NCI-H748 treated with DMSO at 0.1 percent for 48 hours (cell line): Measurements from ENCODE around the gene ARHGAP4.
A peak's percentile ranks its signal among the peaks of the same experiment; 100 is the strongest.

ENCODE experiments used
- DNase-seq: peaks from one replicate; lab custom pipeline; 2025; lab: John Stamatoyannopoulos, UW

Gene ARHGAP4

DNA sequence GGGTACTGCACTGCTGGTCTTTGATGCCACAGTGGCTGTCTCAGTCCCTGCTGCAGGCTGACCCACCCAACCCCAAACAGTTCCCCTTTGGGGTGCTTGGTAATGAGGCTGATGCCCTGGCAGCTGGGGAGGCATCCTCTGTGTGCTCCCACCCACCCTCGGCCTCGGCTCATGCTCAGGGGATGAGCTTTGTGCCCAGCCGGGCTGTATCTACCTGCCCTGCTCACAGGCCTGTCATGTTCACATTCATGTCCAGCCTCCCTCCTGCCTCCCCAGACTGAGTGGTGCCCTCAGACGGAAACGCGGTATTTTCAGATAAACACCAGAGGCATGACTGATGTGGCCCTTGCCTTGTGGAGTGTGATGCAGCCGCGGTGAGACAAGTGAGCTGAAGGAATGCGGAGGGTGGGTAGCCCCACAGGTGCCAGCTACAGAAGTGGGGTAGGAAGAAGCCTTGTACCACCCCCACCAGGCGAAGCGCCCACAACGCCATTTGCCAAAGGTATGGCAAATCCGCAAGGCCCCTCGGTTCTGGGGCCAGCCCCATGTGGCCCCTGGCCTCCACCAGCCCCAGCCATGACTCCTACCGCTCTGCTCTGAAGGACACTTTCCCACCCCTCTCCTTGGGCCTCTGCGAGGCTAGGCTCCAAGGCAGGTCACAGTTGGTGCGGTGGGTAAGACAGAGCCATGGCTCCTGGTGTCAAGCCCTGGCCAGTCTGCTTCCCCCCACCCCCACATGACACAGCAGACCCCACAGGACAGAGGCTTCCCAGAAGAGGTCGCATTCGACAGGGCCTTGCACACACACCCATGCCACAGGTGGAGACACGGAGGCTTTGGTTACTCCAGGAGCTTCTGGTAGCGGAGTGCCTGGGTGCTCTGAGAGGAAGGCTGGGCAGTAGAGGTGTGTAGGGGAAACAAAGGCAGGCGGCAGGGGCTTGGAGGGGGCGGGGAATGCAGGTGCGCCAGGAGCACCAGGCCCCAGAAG is 20.2 kb upstream of the ARHGAP4 start:
- DNase-seq, result no peak

DNA sequence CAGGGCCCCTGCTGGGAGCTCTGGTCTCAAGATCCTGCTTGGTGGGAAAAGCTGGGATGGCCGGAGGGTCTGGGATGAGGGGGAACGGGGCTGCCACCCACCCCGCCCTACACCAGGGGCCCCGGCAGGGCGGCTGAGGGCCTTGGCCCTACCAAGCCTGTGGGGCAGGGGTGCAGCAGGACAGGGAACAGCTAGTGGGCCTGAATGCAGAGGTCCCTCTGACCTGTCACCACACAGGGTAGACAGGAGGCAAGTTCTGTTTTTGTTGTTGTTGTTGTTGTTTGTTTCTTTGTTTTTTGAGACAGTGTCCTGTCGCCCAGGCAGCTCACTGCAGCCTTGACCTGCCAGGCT is 18.7 kb upstream of the ARHGAP4 start:
- DNase-seq, result no peak

DNA sequence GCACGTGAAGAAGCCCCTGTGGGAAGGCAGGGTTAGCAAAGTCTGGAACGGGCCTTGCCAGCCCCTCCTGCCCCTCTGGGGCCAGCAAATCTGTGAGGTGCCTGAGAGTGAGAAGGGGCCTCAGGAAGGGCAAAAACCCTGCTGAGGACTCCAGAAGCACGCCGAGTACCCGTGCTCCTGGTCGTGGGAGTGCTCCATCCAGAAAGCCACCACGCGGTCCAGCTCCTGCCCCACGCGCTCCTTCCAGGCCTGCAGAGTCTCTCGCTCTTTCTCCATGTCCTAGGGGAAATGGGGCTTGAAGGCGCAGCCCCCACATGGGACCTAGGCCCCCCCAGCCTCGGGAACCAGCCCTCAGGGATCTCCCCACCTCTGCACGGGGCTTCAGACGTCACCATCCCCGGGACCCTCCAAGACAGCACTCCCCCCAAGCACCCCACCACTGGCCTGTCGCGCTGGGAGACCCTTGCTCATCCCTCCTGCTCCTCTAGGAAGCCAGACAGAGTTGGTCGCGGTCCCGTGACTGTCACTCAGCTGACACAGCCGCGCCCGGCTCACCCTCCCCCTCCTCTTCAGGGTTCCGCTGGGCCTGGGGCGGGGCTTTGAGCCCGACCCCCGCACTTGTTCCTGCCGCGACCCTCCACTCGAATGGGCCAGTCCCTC is 18.2 kb upstream of the ARHGAP4 start, which contains the start of gene RENBP:
Gene RENBP, minus strand, starts transcription at position 504 of the 660 bp plus-strand sequence. Its CDS starts 33 bp downstream, at position 471.
- DNase-seq, result no peak

DNA sequence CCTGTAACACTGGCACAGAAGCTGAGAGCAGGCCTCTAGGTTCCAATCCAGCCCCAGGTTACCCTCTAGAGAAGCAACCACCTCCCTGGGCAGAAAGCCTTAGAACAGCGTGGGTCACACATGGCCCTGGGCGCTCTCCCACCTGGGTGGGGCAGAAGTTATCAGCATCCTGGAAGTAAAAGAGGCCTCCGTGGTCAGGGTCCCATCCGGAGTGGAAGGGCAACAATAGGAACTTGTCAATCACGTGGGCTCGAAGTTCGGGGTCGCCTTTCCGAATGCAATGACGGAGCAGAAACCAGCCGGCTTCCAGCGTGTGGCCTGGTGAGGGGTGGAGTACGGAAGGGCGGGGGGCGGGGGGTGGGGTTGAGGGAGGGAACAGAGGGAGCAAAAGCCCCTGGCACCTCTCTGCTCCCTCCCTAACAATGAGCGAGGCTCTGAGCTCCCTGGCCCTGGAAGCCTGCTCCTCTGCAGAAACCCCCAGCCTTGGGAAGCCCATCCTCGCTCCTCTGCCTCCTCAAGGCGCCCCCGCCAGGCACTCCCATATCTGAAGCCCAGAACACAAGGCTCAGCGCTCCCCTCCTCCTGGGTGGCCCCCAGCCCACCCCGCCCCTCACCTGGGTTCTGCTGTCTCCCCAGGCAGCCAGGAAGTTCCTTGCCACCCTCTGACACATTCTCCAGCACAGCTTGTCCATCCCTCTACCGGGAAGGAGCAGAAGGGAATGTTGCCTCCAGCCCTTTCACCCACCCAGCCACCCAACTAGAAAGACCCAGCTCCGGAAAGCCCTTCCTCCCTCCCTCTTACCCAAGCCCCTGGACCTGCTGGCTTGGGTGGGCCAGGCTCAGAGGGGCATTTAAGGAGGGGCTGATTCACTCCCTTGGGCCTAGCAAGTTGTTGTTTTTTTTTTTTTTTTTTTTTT is 15.5 kb upstream of the ARHGAP4 start:
- DNase-seq, result no peak

DNA sequence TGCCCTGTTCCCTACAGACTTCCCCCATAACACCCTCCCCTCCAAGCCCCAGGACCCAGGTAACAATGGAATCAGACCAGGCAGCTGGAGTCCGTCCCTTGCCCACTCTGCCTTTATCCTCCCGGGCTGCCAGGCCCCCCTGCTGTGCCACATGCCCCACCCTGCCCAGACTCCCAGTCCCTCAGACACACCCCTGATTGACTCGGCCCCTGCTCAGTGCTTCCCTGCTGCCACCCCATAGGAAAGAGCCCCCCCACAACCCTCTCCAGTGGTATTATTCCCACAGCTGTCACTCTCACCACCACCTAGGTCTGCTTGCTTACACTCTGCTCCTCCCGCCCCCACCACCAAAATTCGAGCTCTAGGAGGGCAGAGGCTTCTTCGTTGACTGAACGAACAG is 13.5 kb upstream of the ARHGAP4 start:
- DNase-seq, result no peak

DNA sequence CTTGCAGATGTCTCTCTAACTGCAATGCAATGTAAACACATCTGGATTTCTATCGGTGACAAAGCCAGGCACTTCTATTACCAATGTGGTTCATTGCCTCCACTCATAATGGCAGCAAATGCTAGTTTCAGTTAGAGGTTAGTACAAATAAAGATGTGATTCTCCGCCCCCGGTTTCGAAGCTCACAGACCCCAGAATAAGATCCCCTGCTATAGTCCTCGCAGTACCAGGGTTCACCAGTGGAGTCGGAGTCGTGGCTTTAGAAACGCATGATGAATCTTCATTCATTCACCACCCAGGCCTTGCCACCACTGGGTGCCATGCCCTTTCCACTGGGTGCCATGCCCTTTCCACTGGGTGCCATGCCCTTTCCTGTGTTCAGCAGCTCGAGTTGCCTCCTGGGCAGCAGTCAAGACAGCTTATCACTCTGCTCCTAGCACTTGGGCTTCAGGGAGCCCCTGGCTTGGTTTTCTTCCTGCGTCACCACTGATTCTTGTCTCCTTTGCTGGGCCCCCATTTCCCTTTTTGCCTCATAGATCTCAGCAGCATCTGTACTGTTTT is 12.2 kb upstream of the ARHGAP4 start:
- no peak for DNase-seq

DNA sequence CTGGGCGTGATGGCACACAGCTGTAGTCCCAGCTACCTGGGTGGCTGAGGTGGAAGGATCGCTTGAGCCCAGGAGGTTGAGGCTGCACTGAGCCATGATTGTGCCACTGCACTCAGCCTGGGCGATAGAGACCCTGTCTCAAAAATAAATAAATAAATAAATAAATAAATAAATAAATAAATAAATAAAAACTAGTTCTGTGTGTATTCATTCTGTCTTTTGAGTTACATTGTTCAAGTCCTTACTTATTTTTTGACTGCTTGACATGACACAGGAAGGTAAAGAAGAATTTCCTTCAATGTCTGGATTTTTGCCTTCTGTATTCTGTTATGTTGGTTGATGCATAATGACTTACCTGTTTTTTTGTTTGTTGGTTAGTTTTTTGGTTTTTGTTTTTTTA is 11.0 kb upstream of the ARHGAP4 start:
- DNase-seq, result no peak

DNA sequence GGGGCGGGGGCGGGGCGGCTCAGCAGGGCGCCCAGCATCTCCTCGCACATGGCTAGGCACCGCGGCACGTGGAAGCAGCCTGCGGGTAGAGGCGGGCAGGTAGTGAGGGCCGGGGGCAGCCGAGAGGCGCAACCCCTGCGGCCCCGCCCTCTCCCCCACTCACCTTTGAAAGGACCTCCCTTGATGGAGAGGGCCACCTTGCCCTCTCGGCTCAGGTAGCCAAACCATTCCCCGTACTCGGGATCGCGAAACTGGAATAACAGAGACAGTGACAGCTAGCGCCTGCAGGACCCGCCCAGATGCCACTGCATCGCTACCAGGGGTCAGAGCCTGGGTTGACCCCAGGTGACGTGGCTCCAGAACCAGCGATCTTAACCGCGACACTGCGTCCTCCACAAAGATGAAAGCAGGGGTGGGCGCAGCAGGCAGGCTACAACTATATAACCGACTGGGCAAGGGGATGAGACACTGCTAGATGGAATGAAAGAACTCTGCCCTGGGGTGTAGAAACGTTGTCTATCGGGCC is 9.3 kb upstream of the ARHGAP4 start:
- DNase-seq, result no peak

DNA sequence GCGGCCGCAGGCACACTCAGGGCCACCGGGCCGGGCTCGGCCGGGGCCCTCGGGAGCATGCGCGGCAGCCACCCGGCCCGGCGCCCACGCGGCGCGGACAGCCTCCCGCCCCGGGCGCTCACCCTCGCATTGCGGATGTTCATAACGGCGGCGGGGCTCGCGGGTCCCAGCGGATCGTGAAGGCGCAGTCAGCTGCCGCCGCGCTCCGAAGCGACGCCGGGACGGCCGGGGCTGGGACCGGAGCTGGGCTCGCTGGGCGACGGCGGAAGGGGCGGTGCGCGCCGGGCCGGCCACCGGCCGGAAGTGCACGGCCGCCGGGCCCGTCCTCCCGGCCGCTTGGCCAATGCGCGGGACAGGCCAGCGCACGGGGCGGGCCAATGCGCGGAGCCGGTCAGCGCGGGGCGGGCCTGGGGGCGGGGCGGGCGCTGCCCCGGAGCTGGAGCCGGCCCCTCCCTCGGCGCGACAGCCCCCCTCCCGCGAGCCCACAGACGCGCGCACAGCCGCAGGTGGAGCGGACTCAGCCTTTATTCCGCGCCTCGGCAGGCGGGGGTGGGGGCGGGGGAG is 8.8 kb upstream of the ARHGAP4 start, which contains the start of gene NAA10:
Gene NAA10, minus strand, starts transcription at position 276 of the 564 bp plus-strand sequence. Its CDS starts 133 bp downstream, at position 143.
- DNase-seq, result peak; percentile 29

DNA sequence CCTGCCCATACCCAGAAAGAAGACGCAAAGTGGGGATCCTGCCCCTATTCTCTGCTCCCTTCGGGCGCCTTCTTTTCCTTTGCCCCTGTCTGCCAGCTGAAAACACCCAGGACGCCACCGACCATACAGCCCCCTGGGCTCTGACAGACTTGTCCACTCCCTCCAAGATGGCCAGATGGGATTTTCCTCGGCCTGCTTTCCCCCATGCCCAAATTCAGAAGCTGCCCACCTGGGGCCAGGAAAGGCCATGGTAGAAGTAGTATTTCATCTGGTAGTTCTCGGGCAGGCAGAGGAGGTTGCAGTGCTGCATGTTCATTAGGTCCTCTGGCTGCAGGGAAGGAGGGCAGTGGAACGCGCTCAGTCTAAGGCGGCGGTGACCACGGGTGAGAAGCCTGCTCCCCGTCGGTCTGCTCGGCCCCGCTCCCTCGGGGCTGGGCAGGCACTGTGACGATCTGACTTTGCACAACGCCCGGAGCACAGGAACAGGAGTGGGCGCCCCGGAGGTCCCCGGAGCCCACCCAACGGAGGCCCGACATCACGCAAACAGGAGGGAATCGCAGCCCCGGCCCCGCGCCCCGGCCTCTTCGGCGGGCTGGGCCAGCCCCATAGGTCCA is 8.2 kb upstream of the ARHGAP4 start:
- DNase-seq, result no peak

DNA sequence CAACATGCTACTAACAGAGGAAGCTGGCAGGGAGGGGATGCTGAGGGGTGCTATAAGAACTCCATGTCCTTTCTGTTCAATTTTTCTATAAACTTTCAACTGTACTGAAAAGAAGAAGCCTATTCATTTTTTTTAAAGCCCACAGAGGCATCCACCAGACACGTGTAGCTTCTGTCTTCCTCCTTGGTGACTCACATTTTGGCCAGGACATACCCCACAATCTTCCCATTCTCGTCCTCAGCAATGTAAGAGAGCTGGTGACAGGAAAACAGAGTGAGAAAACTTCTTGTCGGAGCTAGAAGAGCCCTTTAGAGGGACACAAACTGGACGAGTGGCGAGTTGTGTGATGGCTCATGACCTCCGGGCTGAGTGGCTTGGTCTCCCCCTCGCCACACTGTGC is 7.7 kb upstream of the ARHGAP4 start:
- DNase-seq, result no peak

DNA sequence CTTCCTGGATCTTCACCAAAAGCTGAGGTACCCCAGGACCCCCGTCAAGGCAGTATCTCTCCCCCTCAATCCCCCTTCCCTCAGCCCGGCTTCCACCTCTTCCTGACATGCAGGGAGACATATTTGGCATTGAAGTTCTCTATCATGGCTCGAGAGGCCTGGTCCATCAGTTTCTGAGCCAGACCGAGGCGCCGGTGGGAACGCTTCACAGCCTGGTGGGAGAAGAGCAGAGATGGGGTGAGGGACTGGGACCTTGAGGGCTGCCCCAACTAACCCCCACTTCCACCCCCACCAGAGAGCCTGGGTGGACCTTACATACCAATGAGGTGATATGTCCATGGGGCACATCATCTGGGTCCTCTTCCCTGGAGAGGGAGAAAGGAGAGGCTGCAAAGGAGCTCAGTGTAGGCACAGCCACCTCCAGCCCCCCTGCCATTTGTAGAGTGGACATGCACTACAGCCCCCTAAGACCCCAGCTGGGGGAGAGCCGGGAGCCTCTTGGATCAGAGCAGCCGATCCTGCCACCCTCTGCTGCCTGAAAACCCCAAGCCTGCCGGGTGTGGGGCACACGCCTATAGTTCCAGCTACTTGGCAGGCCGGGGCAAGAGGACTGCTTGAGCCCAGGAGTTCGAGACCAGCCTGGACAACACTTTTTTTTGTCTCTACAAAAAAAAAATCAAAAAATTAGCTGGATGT is 6.3 kb upstream of the ARHGAP4 start:
- DNase-seq, result no peak

DNA sequence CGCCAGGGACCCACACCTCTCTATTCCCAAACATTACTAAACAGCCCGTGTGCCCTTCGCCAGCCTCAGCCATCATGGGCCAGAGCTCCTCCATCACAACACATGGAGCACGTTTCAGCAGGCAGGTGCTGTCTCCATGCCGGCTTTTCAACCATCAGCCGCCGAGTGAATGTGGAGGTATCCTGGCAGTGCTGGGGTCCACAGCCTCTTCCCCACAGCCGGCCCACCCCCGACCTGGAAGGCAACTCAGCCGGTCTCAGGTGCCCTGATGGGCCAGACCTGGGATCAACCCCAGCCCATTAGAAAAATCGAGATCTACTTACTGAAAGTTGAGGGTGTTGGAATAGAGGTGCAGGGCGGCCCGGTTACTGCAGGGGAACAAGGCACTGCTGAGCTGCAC is 5.7 kb upstream of the ARHGAP4 start:
- no peak for DNase-seq

DNA sequence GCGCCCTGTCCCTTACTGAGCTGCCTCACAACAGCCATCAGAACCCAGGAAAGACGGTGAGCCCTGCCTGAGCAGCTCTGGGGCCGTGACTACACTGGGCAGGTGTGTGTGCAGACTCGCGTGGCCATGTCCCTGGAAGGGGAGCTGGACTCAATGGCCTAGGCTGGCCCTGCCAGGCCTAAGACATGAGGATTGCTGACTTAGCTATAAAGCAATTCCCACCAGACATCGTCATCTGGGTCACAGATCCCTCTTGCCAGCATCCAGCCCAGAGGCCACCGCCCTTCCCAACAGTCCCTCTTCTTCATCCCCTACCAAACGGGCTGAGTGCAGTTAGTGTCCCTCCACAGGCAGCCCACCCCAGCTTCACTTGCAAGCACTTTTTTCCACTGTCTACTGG is 5.1 kb upstream of the ARHGAP4 start:
- no peak for DNase-seq

DNA sequence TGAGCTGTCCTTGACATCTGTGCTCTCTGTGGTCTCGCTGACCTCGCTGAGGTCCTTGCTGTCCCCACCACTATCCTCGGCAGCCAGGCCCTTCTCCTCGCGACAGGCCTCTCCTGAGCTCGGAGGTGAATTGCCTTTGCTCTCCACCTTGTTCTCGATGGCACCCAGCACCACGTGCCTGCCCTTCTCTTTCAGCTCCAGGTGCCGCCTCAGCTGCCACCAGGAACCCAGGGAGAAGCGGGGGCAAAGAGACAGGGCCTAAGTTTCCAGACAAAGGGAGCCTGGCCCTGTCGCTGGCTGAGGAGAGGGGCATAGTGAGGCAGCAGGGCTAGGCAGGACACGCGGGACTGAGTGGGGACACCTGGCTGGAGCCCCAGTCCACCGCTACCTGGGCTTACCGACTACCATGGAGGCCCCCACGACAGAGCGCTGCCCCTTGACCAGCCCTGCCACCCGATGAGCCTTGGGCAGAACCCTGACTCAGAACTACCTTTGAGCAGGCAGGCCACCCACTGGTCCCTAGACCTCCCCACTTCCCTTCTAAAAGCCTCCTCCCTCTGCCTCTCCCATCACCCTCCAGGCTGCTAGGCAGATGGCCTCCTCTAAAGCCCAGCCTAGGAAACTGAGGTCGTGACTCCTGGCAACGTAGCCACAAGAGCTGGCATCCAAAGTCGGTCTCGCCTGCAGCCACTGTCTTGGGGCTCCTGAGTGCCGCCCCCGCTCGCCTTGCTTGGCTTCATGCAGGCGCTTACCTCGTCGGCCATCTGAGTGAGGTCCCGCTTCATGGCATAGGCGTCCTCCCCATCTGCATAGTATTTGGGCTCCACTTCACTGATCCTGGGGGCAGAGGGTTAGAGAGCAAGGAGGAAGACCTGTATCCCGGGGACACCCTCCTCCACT is 4.2 kb upstream of the ARHGAP4 start:
- DNase-seq, result no peak

DNA sequence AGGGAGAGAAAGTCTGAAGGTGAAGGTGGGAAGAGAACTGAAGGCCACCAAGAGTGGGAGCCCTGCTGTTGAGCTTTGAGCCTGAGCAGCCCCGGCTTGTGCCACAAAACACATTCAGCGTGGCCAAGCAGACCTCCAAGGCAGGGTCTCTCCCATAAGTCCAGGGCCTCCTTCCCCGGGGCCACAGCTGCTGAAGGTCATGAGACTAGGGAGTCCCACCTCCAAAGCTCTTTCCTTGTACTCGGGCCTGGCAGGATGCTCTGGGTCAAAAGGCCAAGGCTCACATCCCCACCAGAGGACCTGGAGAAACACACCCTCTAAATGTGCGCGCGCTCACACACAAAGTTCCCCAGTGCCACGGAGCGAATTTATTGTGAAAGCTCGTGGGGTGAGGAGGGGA is 3.5 kb upstream of the ARHGAP4 start:
- DNase-seq, result no peak

DNA sequence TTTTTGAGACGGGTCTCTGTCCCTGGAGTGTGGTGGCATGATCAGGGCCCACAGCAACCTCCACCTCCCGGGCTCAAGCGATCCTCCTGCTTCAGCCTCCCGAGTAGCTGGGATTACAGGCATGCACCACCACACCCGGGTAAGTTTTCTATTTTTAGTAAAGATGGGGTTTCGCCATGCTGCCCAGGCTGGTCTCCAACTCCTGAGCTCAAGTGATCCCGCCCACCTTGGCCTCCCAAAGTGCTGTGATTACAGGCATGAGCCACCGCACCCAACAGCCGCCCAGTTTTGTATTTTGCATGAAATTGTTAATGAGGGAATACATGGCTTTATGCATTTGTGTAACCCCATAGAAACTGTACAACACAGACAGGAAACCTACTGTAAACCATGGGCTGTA is 2.8 kb upstream of the ARHGAP4 start:
- no peak for DNase-seq

DNA sequence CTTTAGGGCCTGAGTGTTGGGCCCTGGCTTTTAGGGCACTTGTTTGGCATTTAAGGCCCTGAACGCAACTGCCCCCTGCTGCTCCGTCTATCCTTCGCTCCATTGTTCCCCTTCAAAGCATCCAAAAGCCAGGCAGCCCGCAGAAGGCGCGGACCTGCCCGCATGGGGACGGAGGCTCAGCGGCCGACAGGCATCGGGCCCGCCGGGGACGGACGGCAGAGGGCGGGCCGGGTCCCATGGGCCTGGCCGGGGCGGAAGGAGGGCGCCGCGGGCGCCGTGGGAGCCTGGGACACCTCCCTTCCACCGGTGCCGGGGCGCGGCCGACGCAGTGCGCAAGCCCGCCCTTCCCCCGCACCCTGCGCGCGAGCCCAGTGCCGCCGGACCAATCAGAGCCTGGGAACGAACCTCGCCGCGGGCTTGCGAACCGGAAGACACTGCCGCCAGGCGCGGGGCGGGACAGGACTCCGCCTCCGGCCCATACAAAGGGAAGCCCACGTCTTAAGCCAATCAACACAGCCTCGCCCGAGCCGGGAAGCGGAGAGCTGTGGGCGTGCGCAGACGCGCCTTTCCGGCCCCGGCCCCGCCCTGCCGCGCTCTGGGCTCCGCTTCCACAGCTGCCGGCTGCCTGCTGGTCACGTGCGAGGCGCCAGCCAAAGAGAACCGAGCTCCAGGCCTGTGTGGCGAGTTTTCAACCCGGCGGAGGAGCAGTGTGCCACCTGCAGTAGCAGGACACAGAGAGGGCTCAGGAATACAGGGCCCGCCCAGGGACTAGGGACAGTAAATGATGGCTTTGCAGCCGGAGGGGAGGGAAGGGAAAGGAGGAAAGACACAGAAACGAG is 2.1 kb upstream of the ARHGAP4 start:
- peak; percentile 91 for DNase-seq
